ENCODE results near the gene RPS6KB2.

- TF ChIP-seq CTCF (IDR thresholded peaks at IDR 0.05) (no peak), POLR2A (IDR thresholded peaks at IDR 0.05) (no peak)
Observed at GRCh38 chr11:67437082-67437808, 9.0 kb downstream of the RPS6KB2 start, which contains the start of gene PTPRCAP.

All from uterus (tissue), 2 donors.